Ishikawa (cell line): Measurements from ENCODE around the gene ADAMTS15.
A peak's percentile ranks its signal among the peaks of the same experiment; 100 is the strongest.

Experiments
- EP300 ChIP-seq: IDR thresholded peaks from 2 replicates; pipeline ENCODE4 v1.6.1; 2012; ENCODE audit warnings: borderline replicate concordance
- FOXM1 ChIP-seq: IDR thresholded peaks from 2 replicates; pipeline ENCODE4 v1.6.1; 2012; ENCODE audit warnings: low read depth, borderline replicate concordance
- RAD21 ChIP-seq: IDR thresholded peaks from 2 replicates; pipeline ENCODE4 v1.6.1; 2012; ENCODE audit warnings: low read depth
- ZBTB7A ChIP-seq: IDR thresholded peaks from 2 replicates; pipeline ENCODE4 v1.6.1; 2012; ENCODE audit warnings: low read depth
- TF ChIP-seq, protein P1 (sequence below): IDR thresholded peaks from 2 replicates; pipeline ENCODE4 v1.6.1; 2012

DNA sequence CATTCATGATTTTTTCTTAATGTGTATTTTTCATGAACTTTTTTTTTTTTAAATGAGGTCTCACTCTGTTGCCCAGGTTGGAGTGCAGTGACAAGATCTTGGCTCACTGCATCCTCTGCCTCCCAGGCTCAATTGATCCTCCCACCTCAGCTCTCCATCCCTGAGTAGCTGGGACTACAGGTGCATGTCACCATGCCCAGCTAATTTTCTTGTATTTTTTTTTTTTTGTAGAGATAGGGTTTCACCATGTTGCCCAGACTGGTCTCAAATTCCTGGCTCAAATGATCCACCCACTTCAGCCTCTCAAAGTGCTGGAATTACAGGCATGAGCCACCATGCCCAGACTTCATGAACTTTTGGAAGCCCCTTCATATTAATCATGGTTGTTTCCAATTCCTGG lies 49.7 kb downstream of the ADAMTS15 start:
- TF ChIP-seq RAD21, result no peak
- TF ChIP-seq, protein P1, sequence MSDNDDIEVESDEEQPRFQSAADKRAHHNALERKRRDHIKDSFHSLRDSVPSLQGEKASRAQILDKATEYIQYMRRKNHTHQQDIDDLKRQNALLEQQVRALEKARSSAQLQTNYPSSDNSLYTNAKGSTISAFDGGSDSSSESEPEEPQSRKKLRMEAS, result no peak
- no peak for TF ChIP-seq FOXM1
- no peak for TF ChIP-seq ZBTB7A
- peak; percentile 58; the same call in 1 of the 2 replicates for TF ChIP-seq EP300
